Glomerular visceral epithelial cell (primary cell): ENCODE data around the gene GLI3.

ENCODE experiments used
- DNase-seq: peaks from one replicate; pipeline ENCODE4 v3.0.0-alpha.2; 2016; ENCODE audit errors: extremely low spot score

GLI3 gene

GRCh38 chr7:42175834-42176723, 60.9 kb downstream of the GLI3 start:
- DNase-seq: no peak

DNA sequence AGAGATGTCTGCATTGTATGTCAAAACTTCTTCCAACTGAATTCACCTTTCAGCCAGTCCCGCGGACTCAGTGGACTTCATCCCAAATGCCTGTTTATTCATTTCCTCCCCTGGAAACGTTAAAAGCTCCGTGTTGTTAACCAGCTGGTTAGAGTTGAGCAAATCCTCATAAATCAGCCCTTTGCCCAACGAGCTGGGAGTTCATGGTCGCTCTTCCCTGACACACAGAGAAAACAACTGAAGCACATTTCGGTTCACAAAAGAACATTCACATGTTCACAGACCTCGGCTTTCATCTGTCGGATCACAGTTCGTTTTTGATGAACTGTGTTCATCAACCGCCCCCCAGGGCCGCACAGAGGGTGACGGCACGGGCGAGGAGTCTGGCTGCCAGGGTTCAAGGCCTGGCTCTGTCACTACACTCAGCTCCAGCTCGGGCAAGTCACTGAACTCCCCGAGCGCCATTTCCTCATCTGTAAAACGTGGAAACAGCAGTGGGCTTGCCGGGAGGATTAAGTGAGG, 62.6 kb downstream of the GLI3 start:
- DNase-seq: no peak

DNA sequence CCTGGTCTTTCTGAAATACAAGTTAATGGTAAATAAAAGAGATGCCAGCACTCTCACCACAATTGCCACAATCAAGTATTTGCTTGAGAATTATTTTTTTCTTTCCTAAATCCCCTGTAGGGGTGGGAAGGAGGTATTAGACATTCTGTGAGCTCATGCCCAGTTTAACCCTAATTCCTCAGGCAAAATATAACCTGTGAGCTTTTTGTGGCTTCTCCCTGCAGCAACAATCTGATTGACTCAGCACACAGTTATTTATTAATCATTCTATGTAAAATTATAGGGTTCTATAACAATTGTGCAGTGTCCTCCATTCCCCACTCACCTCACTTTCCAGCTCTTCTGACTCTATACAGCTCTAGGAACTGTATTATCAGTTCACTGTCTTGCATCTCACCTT, 66.3 kb downstream of the GLI3 start:
- DNase-seq: peak; percentile 58

GRCh38 chr7:42168512-42168911, 68.5 kb downstream of the GLI3 start:
- DNase-seq: no peak

DNA sequence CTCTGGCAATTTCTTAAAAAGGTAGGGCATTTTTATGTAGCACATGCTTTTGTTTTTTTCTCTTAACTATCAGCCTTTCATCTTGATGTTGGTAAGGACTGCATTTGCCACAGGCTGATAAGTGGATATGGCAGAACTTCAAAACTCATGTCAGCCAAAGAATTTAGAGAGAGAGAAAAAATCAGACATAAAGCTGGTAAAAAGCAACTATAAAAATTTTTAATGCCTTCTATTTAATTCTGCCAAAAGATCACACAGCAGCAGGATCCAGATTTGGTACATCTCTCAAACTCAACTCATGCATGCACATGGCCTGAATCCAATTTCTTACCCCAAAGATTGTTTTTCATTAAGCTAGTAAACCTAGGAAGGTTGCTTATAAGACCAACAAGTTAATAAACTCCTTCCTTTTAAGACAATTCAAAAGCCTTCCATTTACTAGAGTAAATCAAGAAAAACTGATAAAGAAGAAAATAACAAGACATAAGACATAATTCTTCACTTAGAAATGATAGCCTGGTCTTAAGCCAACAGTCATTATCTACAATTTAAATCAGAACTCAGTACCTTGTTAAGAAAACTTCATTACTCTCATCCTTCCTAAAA, 69.3 kb downstream of the GLI3 start:
- no peak for DNase-seq

- DNase-seq: peak; percentile 34
These were observed 69.8 kb downstream of the GLI3 start for GRCh38 chr7:42167206-42167605.

DNA sequence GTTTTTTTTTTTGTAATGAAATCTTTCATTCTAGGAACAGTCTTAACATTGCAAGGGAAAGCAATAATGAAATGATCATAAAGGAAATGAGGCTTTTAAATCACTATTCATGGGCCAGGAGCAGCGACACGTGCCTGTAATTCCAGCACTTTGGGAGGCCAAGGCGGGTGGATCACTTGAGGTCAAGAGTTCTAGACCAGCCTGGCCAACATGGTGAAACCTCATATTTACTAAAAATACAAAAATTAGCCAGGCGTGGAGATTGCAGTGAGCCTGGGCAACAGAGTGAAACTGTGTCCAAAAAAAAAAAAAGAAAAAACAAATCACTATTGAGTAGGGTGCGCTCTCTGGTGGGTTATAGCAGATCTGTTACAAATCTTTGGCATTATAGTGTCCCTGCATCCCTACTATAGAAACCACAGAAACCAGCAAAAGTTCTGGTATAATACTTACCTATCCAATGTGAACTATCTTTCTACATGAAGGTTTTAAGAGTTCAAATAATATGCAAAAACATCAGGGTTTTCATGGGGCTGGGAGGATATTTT, 72.1 kb downstream of the GLI3 start:
- peak; percentile 22 for DNase-seq

DNA sequence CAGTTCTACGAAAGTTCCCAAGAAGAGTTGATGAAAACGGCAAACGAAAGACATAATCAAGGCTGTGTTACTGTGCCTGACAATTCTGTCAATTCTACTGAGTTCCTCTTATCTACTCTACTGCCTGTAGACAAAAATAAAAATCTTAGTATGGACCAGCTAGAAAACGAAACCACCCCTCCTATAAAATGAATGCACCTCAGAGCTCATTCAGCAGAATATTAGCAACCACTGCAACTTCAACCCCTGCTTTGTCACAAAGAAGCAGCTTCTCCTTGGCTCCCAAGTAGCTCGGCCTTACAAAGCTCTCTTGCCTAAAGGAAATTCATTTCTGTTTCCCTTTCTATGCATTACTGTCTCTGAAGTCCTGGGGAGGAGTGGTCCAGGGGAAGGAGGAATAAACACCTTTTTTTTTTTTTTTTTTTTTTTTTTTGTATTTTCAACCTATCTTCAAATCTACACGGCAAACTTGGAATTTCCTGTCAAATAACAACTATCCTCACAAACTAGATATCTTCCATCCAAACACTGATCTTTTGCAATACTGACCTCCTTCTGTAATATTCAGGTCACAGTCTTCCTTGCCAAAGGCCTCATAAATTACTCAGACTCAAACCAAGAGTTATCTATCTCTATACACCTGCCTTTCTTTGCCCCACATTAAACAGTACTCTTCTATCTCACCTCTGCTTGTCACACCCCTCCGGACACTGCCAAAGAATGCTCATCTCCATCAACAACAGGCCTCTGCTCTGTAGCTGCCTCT, 74.3 kb downstream of the GLI3 start:
- DNase-seq: no peak

DNA sequence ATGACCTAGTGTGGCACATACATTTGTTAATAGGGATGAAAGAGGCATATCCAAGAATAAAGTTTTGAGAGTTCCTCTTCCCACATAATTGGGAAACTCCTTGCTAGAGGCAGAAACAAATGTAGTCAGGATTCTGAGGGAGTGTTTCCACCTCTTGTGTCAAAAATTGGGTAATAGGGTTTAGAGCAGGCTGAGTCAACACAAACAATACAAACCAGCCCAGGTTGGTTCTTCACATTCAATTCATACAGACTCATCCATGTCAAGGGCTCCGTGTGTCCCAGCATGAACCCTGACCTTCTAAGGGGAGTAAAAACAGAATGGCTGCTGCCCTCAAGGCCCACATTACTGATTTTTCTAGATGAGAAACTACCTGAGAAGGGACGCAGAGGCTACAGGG, 75.3 kb downstream of the GLI3 start:
- no peak for DNase-seq

DNA sequence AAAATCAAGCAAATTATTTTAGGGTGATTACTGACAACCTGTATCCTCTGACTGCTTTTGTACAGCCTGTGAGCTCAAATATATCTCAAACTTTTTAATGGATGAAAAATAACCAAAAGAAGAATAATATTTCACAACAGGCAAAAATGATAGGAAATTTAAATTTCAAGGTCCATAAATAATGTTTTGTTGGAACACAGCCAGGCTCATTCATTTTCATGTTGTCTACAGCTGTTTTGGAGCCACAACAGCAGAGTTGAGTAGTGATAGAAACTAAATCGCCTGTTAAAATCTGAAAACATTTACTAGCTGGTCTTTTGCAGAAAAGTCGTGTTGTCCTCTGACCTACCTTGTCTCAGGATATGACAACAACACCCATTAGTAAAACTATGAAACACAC, 75.9 kb downstream of the GLI3 start:
- no peak for DNase-seq

GRCh38 chr7:42159130-42159529, 77.9 kb downstream of the GLI3 start:
- no peak for DNase-seq

GRCh38 chr7:42156967-42157721, 79.9 kb downstream of the GLI3 start:
- DNase-seq: no peak

GRCh38 chr7:42156291-42156865, 80.6 kb downstream of the GLI3 start:
- DNase-seq: no peak

DNA sequence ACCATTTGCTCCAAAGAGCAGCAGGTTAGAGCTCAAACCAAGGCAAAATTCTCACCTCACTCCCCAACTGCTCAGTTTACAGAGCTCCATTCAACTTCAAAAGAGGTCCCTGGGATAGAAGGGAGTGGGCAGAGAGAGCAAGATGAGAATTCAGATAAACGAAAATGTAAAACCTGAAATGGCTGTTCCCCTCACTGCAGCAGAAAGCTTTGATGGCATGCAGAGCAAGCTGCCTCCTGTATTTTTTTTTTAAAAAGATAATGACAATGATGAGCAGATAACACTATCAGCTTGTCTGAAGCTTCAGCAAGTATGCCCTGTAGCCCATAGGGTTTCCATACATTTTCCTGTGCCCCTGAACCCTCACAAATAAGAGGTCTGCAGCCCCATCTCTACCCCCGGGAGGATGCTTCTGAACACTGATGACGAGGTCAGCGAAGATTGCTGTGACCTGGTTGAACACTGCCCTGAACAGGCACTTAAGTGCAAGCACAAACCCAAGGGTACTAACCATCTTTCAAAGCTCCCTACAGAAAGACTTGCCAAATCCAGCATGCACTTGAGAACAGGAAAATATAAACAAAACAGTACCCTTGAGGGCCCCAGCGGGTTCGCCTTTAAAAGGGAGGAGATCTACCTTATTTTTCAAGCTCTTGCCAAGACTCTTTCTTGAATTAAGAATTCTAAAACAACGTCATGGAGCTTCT, 81.3 kb downstream of the GLI3 start:
- DNase-seq: no peak

DNA sequence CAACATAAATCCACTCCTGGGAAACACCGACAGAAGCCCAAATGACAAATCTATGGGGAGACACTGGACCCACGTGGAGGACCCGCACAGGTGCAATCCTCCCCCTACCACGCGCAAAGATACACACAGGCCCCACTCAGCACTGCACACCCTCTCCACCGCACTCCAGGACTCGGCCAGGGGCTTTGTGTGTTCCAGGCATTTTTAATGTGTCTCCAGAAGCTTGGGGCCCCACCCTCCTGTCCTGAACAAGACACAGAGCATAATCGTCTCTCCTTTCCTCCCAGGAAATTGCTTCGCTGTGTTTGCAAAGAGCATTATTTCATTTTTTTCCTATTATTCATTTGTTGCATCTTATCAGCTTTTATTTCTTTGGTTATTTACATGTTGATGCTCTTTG, 82.8 kb downstream of the GLI3 start:
- DNase-seq: no peak

DNA sequence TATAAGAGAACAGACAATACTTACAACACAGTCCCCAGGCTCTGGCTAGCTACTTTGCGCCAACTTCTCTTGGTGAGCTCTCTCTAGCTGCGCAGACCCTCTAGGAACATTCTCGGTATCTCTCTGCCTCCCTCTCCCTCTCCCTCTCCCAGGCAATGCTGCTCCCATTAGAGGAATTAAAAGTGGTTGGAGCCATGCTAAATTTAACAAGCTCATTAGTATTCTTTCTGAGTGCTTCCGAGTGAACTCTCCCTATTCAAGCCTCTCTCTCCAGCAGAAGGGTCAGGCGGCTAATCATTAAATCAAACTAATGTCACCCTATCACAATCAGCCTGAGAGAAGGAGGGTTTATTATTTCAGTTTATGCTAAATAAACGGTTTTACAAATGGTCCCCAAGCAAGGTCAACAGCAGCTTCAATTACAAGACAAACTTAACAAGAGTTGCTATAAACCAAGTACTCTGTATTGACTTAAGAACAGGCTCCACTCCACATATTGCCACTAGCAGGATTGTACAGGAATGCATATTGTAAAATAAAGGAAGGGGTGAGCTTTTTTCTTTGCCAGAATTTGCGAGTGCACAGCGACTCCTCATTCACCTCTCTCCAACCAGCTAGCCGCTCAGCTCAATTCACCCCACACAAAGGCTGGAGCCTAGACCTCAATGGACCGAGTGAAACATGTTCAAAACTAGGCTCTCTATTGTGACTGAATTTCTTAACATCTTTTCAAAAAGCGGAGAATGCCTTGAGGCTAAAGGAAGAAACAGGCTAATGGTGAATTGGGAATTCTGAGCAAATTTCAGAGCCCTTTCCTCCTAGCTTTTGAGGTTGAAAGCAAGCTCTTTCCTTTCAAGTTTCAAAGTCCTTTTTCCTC, 84.4 kb downstream of the GLI3 start:
- DNase-seq: no peak

GRCh38 chr7:42151309-42151708, 85.7 kb downstream of the GLI3 start:
- DNase-seq: no peak

DNA sequence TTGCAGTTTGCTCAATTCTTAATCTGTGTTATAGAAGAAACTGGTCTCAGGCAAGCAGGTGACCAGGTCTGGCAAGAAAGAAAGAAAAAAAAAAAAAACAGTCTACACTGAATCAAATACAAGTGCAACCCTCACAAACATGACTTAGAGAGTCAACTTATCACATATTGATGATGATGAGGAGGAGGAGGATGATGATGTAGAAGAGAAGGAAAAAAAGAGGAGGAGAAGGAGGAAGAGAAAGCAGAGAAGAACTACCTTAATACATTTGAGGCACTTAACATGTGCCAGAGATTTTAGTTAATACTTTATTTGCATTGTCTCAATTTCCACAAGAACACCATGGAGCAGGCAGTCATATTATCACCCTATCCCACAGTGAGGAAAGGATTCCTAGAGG, 91.5 kb downstream of the GLI3 start:
- DNase-seq: no peak

GRCh38 chr7:42144604-42145003, 92.4 kb downstream of the GLI3 start:
- no peak for DNase-seq
